ENCODE data around the gene APEH.

DNA sequence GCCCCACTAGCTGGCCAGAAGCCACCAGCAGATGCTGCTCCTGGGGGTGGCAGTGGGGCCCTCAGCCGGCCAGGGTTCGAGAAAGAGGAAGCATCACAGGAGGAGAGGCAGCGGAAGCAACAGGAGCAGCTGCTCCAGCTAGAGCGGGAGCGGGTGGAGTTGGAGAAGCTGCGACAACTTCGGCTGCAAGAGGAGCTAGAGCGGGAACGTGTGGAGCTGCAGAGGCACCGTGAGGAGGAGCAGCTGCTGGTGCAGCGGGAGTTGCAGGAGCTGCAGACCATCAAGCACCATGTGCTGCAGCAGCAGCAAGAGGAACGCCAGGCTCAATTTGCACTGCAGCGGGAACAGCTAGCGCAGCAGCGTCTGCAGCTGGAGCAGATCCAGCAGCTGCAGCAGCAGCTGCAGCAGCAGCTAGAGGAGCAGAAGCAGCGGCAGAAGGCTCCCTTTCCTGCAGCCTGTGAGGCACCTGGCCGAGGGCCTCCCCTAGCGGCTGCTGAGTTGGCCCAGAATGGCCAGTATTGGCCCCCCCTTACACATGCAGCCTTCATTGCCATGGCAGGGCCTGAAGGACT lies 17.5 kb upstream of the APEH start:
- TF ChIP-seq, protein P1, sequence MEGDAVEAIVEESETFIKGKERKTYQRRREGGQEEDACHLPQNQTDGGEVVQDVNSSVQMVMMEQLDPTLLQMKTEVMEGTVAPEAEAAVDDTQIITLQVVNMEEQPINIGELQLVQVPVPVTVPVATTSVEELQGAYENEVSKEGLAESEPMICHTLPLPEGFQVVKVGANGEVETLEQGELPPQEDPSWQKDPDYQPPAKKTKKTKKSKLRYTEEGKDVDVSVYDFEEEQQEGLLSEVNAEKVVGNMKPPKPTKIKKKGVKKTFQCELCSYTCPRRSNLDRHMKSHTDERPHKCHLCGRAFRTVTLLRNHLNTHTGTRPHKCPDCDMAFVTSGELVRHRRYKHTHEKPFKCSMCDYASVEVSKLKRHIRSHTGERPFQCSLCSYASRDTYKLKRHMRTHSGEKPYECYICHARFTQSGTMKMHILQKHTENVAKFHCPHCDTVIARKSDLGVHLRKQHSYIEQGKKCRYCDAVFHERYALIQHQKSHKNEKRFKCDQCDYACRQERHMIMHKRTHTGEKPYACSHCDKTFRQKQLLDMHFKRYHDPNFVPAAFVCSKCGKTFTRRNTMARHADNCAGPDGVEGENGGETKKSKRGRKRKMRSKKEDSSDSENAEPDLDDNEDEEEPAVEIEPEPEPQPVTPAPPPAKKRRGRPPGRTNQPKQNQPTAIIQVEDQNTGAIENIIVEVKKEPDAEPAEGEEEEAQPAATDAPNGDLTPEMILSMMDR (IDR thresholded peaks at IDR 0.05): no peak
- no peak for TF ChIP-seq EP300 (IDR thresholded peaks at IDR 0.05; ENCODE audit: low read depth)
- TF ChIP-seq POLR2A (IDR thresholded peaks at IDR 0.05): no peak

Measured in transverse colon (tissue), 3 donors.